ENCODE data around the gene CACNG7. TPM values are rescaled to one million over a fixed set of nuclear protein-coding genes. Genes with fewer than 3 reads are reported as not detected.

The CACNG7 gene
- total RNA-seq, 5 donors from 2014 or later (not counting 1 experiment from before 2014, with no cell fraction given): not detected

GRCh38 chr19:53885036-53885435, 24.0 kb upstream of the CACNG7 start:
- H3K36me3 ChIP-seq (ENCODE audit: control insufficient read depth in 2 of 2, extremely low read depth in 1 of 2, insufficient read depth in 1 of 2, low read length in 1 of 2): no peaks in the 10 kb centered on the region
- H3K9me3 ChIP-seq: no peaks in the 10 kb centered on the region
- H3K4me3 Mint-ChIP-seq: no peak overlapping the region
- H3K27ac ChIP-seq (ENCODE audit: low read length): no peak overlapping the region
- H3K27me3 ChIP-seq (replicated peaks in 1 of 2; ENCODE audit: control insufficient read depth in 2 of 2, extremely low read depth in 1 of 2, insufficient read depth in 2 of 2, low read length in 1 of 2): peaks cover 3 to 47% of the 10 kb centered on the region in 2 experiments
- peaks cover 12 to 28% of the 10 kb centered on the region in 2 donors for H3K27me3 Mint-ChIP-seq
- H3K27ac Mint-ChIP-seq: no peak overlapping the region
- H3K4me1 ChIP-seq (ENCODE audit: control insufficient read depth in 1 of 2, extremely low read depth in 1 of 2, insufficient read depth in 2 of 2, low read length in 2 of 2): peaks cover 15 to 30% of the 10 kb centered on the region in 2 experiments
- no peaks in the 10 kb centered on the region for H3K9me3 Mint-ChIP-seq
- ChIA-PET CTCF (no interaction called here), POLR2A (interaction anchor here in 1 of 2 donors (0.8 kb wide), 1 partner anchor 9 kb away, joined by 3 read pairs; no protein-coding TSS in a partner anchor)
- H3K4me1 Mint-ChIP-seq: peaks cover 16 to 18% (median 16%) of the 10 kb centered on the region in 3 donors
- no CpG with 5 or more reads among the region's 10 CpGs for WGBS (ENCODE audit: insufficient coverage)
- H3K36me3 Mint-ChIP-seq: peaks cover 4% of the 10 kb centered on the region
- no peak overlapping the region for H3K4me3 ChIP-seq (ENCODE audit: control insufficient read depth in 1 of 2, extremely low read depth in 1 of 2, low read length in 1 of 2)
- ATAC-seq (replicated peaks in 1 of 4): no peak
- no peak for DNase-seq

DNA sequence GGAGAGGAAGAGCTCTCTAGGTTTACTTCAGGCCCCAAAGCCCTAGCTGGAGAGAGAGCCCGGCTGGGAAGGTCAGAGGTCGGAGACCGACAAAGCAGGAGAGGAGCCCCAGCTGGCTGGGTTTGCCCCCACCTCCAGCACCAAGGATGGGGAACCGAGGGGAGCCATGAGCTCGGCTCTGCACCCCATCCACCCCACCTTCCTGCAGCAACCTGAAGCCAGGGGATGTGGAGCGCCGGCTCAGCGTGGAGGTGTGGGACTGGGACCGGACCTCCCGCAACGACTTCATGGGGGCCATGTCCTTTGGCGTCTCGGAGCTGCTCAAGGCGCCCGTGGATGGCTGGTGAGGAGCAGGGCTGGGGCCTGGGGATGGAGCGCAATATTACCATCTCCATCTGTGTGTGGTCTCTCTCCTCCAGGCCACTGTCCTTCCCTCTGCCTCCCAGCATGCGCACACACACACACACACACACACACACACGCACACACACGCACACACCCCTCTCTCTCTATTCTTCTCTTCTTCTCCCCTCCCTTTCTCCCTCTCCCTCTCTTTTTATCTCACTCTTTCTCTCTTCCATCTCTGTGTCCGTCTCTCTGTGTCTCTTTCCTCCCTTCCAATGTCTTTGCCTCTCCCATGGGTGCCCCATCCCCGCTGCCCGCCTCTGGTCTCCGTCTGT, 16.6 kb upstream of the CACNG7 start:
- 71% methylated on average over 14 of the region's 23 CpGs for WGBS (ENCODE audit: insufficient coverage)
- Histone ChIP-seq H3K4me1 (ENCODE audit: control insufficient read depth in 1 of 2, extremely low read depth in 1 of 2, insufficient read depth in 2 of 2, low read length in 2 of 2) (peaks cover 0 to 7% of the 10 kb centered on the region in 2 experiments), H3K27me3 (replicated peaks in 1 of 2; ENCODE audit: control insufficient read depth in 2 of 2, extremely low read depth in 1 of 2, insufficient read depth in 2 of 2, low read length in 1 of 2) (peaks cover 2 to 52% of the 10 kb centered on the region in 2 experiments), H3K9me3 (no peaks in the 10 kb centered on the region), H3K4me3 (ENCODE audit: control insufficient read depth in 1 of 2, extremely low read depth in 1 of 2, low read length in 1 of 2) (no peak overlapping the region), H3K36me3 (ENCODE audit: control insufficient read depth in 2 of 2, extremely low read depth in 1 of 2, insufficient read depth in 1 of 2, low read length in 1 of 2) (no peaks in the 10 kb centered on the region), H3K27ac (ENCODE audit: low read length) (no peak overlapping the region)
- Mint-ChIP-seq H3K27ac (no peak overlapping the region), H3K4me3 (no peak overlapping the region), H3K36me3 (no peaks in the 10 kb centered on the region), H3K9me3 (no peaks in the 10 kb centered on the region), H3K27me3 (peaks cover 37 to 49% of the 10 kb centered on the region in 2 donors), H3K4me1 (peaks cover 4 to 12% (median 4%) of the 10 kb centered on the region in 3 donors)
- no peak for DNase-seq
- ChIA-PET CTCF (no interaction called here), POLR2A (no interaction called here)
- no peak for ATAC-seq (replicated peaks in 1 of 4)

- Mint-ChIP-seq H3K9me3 (no peaks in the 10 kb centered on the region), H3K4me1 (peaks cover 4 to 12% (median 4%) of the 10 kb centered on the region in 3 donors), H3K27ac (no peak overlapping the region), H3K27me3 (peaks cover 40 to 54% of the 10 kb centered on the region in 2 donors), H3K36me3 (no peaks in the 10 kb centered on the region), H3K4me3 (no peak overlapping the region)
- Histone ChIP-seq H3K36me3 (ENCODE audit: control insufficient read depth in 2 of 2, extremely low read depth in 1 of 2, insufficient read depth in 1 of 2, low read length in 1 of 2) (no peaks in the 10 kb centered on the region), H3K4me1 (ENCODE audit: control insufficient read depth in 1 of 2, extremely low read depth in 1 of 2, insufficient read depth in 2 of 2, low read length in 2 of 2) (peaks cover 0 to 7% of the 10 kb centered on the region in 2 experiments), H3K9me3 (no peaks in the 10 kb centered on the region), H3K27me3 (replicated peaks in 1 of 2; ENCODE audit: control insufficient read depth in 2 of 2, extremely low read depth in 1 of 2, insufficient read depth in 2 of 2, low read length in 1 of 2) (peaks cover 2 to 55% of the 10 kb centered on the region in 2 experiments), H3K4me3 (ENCODE audit: control insufficient read depth in 1 of 2, extremely low read depth in 1 of 2, low read length in 1 of 2) (no peak overlapping the region), H3K27ac (ENCODE audit: low read length) (no peak overlapping the region)
- 60% methylated on average over 6 of the region's 8 CpGs for WGBS (ENCODE audit: insufficient coverage)
- DNase-seq: no peak
- ChIA-PET POLR2A (no interaction called here), CTCF (no interaction called here)
- ATAC-seq (replicated peaks in 1 of 4): no peak
These were observed 16.1 kb upstream of the CACNG7 start for GRCh38 chr19:53892981-53893325.

GRCh38 chr19:53894707-53895106, 14.4 kb upstream of the CACNG7 start:
- Histone ChIP-seq H3K4me3 (ENCODE audit: control insufficient read depth in 1 of 2, extremely low read depth in 1 of 2, low read length in 1 of 2) (no peak overlapping the region), H3K27me3 (replicated peaks in 1 of 2; ENCODE audit: control insufficient read depth in 2 of 2, extremely low read depth in 1 of 2, insufficient read depth in 2 of 2, low read length in 1 of 2) (peaks cover 2 to 72% of the 10 kb centered on the region in 2 experiments), H3K27ac (ENCODE audit: low read length) (no peak overlapping the region), H3K4me1 (ENCODE audit: control insufficient read depth in 1 of 2, extremely low read depth in 1 of 2, insufficient read depth in 2 of 2, low read length in 2 of 2) (peaks cover 0 to 5% of the 10 kb centered on the region in 2 experiments), H3K36me3 (ENCODE audit: control insufficient read depth in 2 of 2, extremely low read depth in 1 of 2, insufficient read depth in 1 of 2, low read length in 1 of 2) (no peaks in the 10 kb centered on the region), H3K9me3 (no peaks in the 10 kb centered on the region)
- Mint-ChIP-seq H3K36me3 (no peaks in the 10 kb centered on the region), H3K9me3 (no peaks in the 10 kb centered on the region), H3K27me3 (peaks cover 51 to 67% of the 10 kb centered on the region in 2 donors), H3K4me1 (peaks cover 9 to 14% (median 12%) of the 10 kb centered on the region in 3 donors), H3K27ac (no peak overlapping the region), H3K4me3 (no peak overlapping the region)
- WGBS (ENCODE audit: insufficient coverage): 100% methylated on average over 1 of the region's 9 CpGs
- ChIA-PET CTCF (interaction anchor here in 1 of 2 donors (0.7 kb wide), 1 partner anchor 38 kb away, joined by 3 read pairs; no protein-coding TSS in a partner anchor), POLR2A (no interaction called here)
- DNase-seq: no peak
- ATAC-seq (replicated peaks in 1 of 4): no peak

- Mint-ChIP-seq H3K4me1 (peaks cover 4 to 9% (median 5%) of the 10 kb centered on the region in 3 donors), H3K4me3 (no peak overlapping the region), H3K9me3 (no peaks in the 10 kb centered on the region), H3K27me3 (peaks cover 52 to 73% of the 10 kb centered on the region in 2 donors), H3K36me3 (no peaks in the 10 kb centered on the region), H3K27ac (no peak overlapping the region)
- DNase-seq: no peak
- Histone ChIP-seq H3K27ac (ENCODE audit: low read length) (no peak overlapping the region), H3K4me1 (ENCODE audit: control insufficient read depth in 1 of 2, extremely low read depth in 1 of 2, insufficient read depth in 2 of 2, low read length in 2 of 2) (no peaks in the 10 kb centered on the region), H3K9me3 (no peaks in the 10 kb centered on the region), H3K27me3 (replicated peaks in 1 of 2; ENCODE audit: control insufficient read depth in 2 of 2, extremely low read depth in 1 of 2, insufficient read depth in 2 of 2, low read length in 1 of 2) (peaks cover 0 to 71% of the 10 kb centered on the region in 2 experiments), H3K4me3 (ENCODE audit: control insufficient read depth in 1 of 2, extremely low read depth in 1 of 2, low read length in 1 of 2) (no peak overlapping the region), H3K36me3 (ENCODE audit: control insufficient read depth in 2 of 2, extremely low read depth in 1 of 2, insufficient read depth in 1 of 2, low read length in 1 of 2) (no peaks in the 10 kb centered on the region)
- POLR2A ChIA-PET: no interaction called here
- 31% methylated on average over 2 of the region's 4 CpGs for WGBS (ENCODE audit: insufficient coverage)
- CTCF ChIA-PET: no interaction called here
- ATAC-seq (replicated peaks in 1 of 4): no peak
These were observed 12.4 kb upstream of the CACNG7 start for GRCh38 chr19:53896682-53897081.

DNA sequence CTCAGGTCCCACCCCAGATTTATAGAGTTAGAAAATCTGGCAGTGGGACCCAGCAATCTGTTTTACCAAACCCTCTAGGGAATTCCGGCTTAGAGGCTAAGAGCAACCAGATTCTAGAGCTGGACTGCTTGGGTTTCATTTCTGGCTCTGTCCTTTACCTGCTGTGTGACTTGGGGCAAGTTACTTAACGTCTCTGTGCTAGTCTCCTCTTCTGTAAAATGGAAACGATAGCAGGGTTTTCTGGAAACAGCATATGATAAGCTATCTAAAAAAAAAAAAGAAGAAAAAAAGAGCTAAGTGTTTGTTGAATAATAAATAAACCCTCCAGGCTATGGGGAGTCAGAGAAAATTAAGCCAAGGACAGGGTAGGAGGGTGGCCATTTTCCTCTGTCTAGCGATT, 11.6 kb upstream of the CACNG7 start:
- Histone ChIP-seq H3K9me3 (no peaks in the 10 kb centered on the region), H3K27ac (ENCODE audit: low read length) (no peak overlapping the region), H3K36me3 (ENCODE audit: control insufficient read depth in 2 of 2, extremely low read depth in 1 of 2, insufficient read depth in 1 of 2, low read length in 1 of 2) (no peaks in the 10 kb centered on the region), H3K27me3 (replicated peaks in 1 of 2; ENCODE audit: control insufficient read depth in 2 of 2, extremely low read depth in 1 of 2, insufficient read depth in 2 of 2, low read length in 1 of 2) (peaks cover 0 to 66% of the 10 kb centered on the region in 2 experiments), H3K4me1 (ENCODE audit: control insufficient read depth in 1 of 2, extremely low read depth in 1 of 2, insufficient read depth in 2 of 2, low read length in 2 of 2) (no peaks in the 10 kb centered on the region), H3K4me3 (ENCODE audit: control insufficient read depth in 1 of 2, extremely low read depth in 1 of 2, low read length in 1 of 2) (no peak overlapping the region)
- Mint-ChIP-seq H3K4me3 (no peak overlapping the region), H3K27me3 (peaks cover 53 to 75% of the 10 kb centered on the region in 2 donors), H3K9me3 (no peaks in the 10 kb centered on the region), H3K27ac (no peak overlapping the region), H3K36me3 (no peaks in the 10 kb centered on the region), H3K4me1 (peaks cover 4 to 9% (median 5%) of the 10 kb centered on the region in 3 donors)
- WGBS (ENCODE audit: insufficient coverage): 67% methylated on average over 1 of the region's 4 CpGs
- DNase-seq (no peak), ATAC-seq (replicated peaks in 1 of 4) (no peak)
- ChIA-PET CTCF (no interaction called here), POLR2A (no interaction called here)

All from T-cell (primary cell).